Activated naive CD8-positive, alpha-beta T cell treated with anti-CD3 and anti-CD28 coated beads, Interleukin-2, amount 50 U/mL, for 16 hours (primary cell): ENCODE data around the gene ANKRD33B.
"Not testable (repeated sequence)": the region's sequence is repeated elsewhere in the genome, so short reads cannot be mapped to it uniquely, and the experiment has no call there.

ENCODE experiments used
- DNase-seq: peaks from one replicate; pipeline ENCODE4 v3.0.0-alpha.2; 2020; ENCODE audit warnings: low read depth, low spot score

ANKRD33B gene

DNA sequence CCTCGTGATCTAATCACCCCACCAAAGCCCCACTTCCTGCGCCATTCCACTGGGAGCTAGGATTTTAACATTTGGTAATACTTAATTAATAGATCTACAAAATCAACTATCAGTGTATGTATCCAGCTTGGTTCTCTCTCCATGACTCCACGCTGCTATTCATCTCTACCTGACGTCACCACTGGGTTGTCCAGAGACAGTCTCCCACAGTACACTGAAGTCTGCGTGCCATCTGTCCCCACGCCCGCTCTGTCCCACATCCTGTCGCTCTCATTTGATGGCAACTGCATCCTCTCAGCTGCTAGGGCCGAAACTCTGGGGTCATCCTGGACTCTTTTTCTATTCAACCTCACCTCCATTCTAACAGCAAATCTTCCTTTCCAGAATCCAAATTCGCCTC, 53.2 kb downstream of the ANKRD33B start:
- no peak for DNase-seq

- no peak for DNase-seq
Measured at GRCh38 chr5:10618311-10618710, 54.4 kb downstream of the ANKRD33B start.

DNA sequence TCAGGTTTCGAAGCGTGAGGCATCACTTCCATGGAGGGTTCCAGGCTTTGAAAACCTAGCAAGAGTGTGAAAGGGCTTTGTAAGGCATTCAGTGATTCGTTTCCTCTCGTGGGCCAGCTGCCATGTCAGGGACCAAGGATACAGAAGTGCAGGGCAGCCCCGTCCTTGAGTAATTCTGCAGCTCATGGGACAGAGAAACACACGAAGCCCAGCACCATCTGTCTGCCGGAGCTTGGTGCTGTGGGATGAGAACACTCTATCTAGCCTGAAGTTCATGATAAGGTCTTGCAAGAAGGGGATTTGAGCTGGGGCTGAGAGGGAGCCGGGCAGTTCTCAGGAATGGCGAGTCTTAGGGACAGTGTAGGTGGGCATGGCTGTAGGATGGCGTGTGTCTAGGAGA, 55.8 kb downstream of the ANKRD33B start:
- DNase-seq: no peak

DNA sequence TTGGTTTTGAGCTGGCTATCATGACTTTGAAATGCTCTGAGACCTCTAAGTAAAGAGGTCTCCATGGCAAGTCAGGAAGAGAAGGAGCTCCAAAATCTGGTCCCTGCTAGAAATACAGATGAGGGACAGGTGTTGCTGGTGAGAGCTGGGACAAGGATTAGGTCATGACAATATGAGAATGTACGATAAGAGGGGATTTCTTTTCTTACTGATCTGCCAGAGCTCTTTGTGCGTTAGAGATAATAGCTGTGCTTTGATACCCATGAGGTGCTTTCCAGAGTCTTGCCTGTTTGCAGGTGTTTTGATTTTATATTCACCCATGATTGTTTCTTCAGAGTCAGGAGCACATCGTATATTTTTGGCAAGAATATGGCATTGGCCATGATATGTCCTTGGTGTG, 56.5 kb downstream of the ANKRD33B start:
- no peak for DNase-seq

DNA sequence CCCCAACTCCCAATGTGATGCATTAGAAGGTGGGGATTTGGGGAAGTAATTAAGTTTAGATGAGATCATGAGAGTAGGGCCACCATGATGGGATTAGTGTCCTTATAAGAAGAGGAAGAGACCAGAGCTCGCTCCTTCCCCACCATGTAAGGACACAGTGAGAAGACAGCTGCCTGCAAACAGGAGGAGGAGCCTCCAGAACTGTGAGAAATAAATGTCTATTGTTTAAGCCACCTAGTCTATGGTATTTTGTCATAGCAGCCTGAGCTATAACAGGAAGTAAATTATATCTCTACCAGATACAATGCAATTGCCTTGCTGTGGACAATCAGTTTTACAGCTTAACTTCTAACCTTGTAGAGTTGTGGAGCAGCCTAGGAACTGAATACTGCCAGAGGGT, 58.0 kb downstream of the ANKRD33B start:
- no peak for DNase-seq

DNA sequence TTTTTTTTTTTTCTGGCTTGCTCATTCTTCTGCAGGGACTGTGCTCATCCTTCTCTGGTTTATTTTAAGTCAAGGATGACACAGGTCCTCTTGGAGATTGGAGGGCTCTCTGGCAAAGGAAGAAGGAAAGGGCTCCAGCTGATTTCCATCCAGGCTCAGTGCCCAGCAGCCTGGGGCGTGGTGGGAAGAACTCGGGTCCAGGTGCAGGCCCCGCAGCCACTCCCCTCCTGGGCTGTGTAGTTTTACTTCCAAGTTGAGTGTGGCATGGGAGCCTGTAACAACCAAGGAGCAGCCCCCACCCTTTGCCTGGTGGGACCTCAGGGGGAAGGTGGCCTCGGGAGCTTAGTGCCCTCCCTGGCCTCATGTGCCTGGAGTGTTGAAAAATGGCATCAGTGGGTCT, 58.9 kb downstream of the ANKRD33B start:
- DNase-seq: no peak

DNA sequence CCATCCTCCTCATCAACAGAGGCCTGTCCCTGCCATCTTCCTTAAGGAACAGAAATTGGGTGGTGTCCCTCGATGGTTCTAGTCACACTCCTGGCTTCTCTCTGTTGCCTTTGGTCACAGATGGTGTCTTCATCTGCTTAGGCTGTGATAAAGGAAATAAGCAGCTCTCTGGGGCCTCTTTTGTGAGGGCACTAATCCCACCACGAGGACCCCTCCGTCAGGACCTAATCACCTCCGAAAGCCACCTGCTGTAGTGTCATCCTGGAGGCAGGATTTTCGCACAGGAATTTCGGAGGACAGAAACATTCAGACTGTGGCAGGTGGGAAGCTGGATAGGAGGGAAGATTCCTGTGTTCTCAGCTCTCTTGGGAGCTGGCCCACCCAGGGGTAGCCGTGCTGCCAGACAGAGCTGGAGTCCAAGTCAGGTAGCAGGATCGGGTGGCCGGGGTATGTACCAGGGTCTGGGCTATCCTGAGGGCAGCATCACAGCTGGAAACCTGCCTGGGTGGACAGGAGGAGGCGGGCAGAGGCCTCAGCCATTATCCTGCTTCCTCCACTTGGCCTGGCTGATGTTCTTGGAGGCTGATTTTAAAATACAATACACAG, 59.5 kb downstream of the ANKRD33B start:
- no peak for DNase-seq

GRCh38 chr5:10624206-10624605, 60.3 kb downstream of the ANKRD33B start:
- DNase-seq: no peak

- DNase-seq: no peak
Measured at GRCh38 chr5:10624679-10625078, 60.8 kb downstream of the ANKRD33B start.

- DNase-seq: no peak
Measured at GRCh38 chr5:10625700-10626472, 62.0 kb downstream of the ANKRD33B start.

DNA sequence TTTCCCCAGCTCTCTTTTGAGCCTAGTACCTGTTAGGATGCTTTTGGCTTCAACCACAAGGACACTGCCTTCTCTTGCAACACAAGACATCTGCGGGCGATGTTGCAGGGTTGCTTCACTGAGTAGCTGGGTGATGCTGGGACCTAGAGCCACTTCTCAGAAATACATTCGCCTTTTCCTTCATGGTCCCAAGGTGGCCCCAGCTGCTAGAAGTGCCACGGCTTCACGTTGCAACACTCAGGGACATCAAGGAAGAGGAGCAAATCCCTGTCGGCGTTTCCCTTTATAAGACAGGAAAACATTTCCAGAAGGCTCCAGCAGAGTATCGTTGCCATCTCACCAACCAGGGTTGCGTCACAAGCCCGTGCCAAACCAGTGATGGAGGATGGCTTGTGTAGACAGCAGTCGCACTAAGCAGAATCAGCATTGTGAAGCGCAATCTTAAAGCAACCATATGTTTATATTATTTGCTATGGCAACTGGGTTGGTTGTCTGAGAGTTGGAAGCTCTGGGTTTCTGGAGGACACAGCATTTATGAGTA, 62.7 kb downstream of the ANKRD33B start:
- DNase-seq: no peak

- no peak for DNase-seq
Measured at GRCh38 chr5:10627160-10627701, 63.4 kb downstream of the ANKRD33B start.

- DNase-seq: no peak
Measured at GRCh38 chr5:10628601-10629000, 64.7 kb downstream of the ANKRD33B start.

DNA sequence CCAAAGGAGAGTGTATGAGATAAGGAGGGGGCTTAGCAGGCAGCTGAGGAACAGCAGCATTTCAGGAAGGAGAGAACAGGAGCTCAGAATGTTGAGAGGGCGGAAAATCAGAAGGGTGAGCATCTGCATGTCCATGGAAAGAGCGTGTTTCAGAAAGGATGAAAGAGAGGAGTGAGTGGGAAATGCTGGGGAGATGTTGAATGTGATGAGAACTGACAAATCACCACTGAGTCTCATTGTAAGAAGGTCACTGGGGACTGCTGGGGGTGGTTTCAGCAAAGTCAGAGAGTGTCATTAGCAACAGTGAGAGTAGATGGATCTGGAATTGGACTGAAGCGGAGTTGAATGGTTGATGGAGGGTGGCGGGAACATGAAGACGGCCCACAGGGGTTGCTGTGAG, 65.8 kb downstream of the ANKRD33B start:
- no peak for DNase-seq

DNA sequence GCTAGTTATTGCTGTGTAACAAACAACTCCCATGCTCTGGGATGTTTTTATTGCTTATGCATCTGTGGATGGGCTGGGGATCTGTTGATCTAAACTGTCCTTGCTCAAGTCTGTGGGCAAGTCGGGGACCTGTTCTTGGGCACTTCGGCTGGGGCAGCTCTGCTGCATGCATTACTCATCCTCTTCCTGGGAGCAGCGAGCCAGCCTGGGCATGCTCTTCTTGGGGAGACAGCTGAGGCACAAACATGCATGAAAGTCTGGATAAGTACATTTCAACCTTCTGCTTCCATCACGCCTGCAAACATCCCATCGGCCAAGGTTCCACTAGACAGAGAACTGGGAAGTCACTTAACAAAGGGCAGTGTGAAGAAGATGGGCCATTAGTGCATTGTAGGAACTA, 66.3 kb downstream of the ANKRD33B start:
- no peak for DNase-seq

GRCh38 chr5:10630744-10631143, 66.9 kb downstream of the ANKRD33B start:
- DNase-seq: not testable (repeated sequence)

- no peak for DNase-seq
Measured at GRCh38 chr5:10631316-10631996, 67.6 kb downstream of the ANKRD33B start.

DNA sequence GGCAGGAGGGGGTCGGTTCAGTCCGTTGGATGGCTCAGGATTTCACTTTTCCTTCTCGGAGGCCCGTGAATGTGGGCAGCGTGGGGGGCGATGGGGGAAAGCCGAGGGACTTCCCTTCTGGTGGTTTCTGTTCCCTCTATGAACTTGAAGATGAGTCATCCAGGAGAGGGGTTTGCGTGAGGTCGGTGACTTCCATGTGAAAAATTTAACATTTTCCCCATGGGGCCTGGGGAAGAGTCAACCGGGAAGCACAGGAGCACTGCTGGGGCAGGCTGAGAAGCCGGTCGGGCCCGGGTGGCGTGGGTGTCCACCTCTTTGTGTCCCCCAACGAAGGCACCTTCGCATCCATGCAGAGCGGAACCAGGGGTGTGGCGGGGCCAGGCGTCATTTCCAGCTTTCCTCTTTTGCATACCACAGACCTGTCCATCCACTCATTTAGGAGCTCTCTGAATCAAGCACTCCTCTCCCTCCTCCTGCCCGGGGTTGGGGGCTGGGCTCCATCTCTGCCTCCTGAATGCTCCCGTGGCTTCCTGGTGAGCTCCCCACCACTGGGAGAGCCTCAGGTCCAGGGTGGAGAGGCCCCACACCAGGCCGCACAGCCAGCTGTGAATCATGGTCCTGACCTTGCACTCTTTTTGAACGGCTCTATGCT, 68.4 kb downstream of the ANKRD33B start:
- DNase-seq: no peak

GRCh38 chr5:10633271-10634049, 69.6 kb downstream of the ANKRD33B start:
- DNase-seq: no peak

- DNase-seq: no peak
Measured at GRCh38 chr5:10634050-10634449, 70.2 kb downstream of the ANKRD33B start.

DNA sequence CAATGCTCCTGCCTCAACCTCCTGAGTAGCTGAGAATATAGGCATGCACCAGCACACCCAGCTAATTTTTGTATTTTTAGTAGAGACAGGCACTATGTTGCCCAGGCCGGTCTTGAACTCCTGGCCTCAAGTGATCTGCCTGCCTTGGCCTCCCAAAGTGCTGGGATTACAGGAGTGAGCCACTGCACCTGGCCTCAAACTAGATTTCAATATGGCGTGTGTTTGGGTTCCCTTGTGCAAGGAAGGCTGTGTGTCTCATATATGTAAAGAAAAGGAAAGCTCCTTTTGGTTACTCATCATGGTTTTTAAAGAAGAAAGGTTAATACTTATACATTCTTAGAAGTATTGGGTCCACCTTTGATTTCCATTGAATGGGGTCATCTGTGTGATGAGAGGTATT, 70.7 kb downstream of the ANKRD33B start:
- no peak for DNase-seq
